Hepatic stellate cell (primary cell): ENCODE measurements around the gene XYLT1.

Source experiments
- DNase-seq: peaks from one replicate; pipeline ENCODE4 v3.0.0; 2011; ENCODE audit warnings: low spot score

Gene XYLT1

DNA sequence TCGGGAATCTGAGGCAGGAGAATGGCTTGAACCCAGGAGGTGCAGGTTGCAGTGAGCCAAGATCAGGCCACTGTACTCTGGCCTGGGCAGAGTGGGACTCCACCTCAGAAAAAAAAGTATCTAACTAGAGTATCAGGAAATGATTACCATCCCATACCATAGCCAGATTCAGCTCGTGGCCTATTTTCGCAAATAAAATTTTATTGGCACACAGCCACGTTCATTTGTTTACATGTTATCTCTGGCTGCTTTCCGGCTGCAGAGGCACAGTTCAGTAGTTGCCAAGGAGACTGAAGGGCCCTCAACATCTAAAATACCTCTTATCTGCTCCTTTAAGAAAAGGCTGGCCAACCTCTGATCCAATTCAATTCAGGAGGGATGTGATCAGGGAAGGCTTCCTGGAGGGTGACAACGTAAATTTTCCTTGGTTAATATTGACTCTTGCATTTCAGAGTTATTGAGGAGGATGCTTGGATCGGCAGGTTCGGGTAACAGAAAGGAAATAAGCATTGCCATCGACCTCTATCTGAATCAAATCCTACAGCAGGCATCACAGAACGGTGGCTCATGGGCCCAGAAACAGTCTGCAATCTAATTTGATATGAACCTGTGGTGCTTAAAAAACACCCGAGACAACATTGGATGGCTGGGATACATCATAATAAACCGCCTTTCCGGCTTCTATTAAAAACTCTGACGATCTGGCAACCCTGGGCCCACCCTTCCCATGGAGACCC is 73.8 kb downstream of the XYLT1 start:
- DNase-seq, result peak; percentile 45

DNA sequence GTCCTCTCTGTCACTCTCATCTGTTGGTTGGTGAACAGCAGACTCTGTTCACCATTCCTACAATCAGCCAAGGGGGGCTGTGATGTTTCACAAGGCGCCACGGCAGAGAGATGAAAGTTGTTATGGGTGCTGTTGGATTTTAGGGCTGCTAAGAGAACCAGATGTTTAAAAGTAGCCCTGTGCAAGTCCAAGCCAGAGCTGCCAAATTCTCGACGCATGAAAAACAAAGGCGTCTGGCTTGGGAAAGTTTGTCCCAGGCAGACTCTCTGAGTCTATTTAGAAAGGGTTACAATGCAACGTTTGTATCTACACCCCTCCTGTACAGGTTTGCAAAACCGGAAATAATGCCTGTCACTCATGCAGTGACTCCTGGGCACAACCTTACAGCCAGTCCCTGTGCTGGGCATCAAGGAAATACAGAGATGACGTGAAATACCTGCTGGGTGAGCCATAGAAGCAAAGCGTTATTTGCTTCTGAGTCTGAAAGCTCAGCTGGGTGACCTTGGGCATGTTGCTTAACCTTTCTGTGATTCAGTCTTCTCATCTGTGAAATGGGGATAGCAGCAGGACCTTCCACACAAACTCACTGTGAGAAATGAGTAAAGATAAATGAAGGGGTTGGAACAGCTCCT is 74.8 kb downstream of the XYLT1 start:
- DNase-seq, result no peak

DNA sequence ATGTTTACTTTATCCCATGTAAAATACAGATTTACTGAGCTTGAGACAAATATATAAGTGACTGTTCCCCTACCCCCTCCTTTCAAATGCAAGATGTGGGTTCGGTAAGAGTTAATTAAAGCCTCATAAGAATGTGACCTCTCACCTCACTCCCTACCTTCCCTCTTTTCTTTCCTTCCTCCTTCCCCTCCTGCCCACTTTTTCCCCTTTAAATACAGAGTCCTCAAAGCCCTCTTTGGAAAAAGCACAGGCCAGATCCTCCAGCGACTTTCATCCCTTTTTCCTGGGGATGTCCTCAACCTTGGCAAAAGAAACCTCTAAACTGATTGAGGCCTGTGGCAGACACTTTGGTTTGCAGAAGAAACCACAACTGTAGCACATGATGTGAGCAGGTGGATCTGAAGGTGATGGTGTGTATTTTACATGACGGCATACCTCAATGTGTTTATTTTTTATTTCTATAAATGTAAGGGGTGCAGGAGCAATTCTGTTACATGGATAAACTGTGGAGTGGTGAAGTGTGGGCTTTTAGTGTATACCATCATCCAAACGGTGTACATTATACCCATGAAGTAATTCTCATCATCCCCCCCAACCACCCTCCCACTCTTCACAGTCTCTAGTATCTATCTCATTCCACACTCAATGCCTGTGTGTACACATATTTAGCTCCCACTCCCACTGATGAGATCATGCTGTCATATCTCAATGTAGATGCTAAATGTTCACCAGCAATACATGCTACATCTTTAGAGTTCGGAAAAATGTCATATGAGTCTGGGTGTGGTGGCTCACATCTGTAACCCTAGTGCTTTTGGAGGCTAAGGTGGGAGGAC is 77.7 kb downstream of the XYLT1 start:
- DNase-seq, result no peak

DNA sequence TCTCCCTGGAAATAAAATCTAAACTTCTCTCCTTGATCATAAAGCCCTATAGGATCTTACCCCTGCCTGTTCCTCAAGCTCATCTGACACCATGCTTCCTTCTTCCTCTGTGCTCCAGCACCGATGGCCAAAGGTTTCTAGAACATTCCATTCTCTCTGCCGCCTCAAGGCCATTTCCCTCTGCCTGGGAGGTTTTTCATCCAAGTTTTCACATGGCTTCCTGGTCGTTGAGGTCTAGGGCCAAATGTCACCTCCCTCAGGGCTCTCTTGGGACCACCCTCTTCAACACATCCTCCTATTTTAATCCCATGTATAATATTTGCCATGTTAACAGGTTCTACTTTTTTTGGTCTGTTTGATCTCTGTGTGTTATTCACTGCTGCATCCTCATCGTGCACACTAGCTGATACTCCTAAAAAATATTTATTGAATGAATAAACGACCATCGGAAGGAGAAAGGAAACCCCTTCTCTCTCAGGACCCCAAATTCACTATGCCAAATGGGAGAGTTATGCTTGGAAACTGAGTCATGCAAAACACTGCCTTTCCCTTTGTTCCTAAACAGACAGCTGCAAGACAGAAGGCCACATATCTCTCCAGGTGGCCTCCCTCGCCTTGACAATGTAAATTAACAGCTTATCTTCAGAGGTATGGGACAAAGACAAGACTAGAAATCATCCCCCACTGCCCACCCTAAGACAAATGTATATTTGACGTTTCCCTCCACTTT is 78.5 kb downstream of the XYLT1 start:
- DNase-seq, result no peak

DNA sequence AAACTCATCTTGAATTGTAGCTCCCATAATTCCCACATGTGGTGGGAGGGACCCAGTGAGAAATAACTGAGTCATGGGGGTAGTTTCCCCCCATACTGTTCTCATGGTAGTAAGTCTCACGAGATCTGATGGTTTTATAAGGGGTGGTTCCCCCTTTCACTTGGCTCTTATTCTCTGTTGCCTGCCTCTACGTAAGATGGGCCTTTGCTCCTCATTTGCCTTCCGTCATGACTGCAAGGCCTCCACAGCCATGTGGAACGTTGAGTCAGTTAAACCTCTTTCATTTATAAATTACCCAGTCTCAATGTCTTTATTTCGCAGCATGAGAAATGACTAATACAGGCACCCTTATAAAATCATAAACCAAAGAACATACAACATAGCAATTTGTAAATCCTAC is 79.0 kb downstream of the XYLT1 start:
- no peak for DNase-seq

DNA sequence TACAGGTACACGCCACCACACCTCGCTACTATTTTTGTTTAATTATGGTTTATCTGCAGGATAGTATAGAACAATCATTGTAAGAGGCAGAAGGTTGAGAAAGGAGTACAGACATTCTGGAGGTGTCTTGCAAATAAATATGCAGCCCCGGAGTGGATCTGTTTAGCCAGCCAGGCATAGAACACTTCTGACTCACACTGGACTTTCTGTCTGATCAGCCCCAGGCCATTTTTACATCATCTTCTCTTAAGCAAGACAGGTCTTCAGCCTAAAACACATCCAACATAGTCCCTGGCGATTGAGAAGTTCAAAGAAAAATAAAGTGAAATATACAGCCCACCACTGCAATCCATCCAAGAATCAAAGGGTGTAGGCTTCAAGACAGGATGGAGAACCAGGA is 81.4 kb downstream of the XYLT1 start:
- DNase-seq, result no peak

DNA sequence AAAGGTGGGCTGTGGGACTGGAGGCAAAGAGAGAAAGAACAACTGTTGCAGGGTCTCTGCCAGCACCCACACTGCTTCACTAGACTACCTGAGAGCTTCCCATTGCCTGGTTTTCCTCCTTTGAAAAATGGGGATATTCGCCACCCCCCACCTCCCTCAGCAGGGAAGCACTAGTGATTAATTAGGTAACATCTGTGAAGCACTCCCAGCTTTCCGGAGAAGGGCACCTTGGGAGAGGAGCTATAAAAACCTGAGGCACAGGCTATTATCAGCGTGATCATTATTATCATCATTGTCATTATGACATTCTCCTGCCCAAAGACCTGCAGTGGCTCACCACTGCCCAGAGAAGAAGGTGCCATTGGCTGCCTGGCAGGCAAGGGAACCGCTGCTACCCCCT is 83.5 kb downstream of the XYLT1 start:
- no peak for DNase-seq

DNA sequence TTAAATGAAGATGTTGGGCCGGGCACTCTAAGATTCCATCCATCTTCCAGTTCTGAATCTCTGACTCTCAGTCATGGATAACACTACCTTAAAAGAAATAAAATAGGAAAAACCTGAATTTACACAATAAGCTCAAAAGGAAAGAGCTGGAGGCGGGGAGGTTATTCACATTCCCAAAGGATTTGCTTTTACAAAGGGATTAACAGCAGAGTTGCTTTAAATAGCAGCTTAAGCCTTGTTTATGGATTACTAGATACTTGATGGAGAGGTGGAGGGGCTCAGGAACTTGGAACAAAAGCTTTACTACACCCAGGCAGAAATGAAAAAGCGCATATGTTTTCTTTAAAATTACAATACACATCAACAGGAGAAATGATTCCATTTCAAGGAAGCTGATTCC is 84.5 kb downstream of the XYLT1 start:
- no peak for DNase-seq

DNA sequence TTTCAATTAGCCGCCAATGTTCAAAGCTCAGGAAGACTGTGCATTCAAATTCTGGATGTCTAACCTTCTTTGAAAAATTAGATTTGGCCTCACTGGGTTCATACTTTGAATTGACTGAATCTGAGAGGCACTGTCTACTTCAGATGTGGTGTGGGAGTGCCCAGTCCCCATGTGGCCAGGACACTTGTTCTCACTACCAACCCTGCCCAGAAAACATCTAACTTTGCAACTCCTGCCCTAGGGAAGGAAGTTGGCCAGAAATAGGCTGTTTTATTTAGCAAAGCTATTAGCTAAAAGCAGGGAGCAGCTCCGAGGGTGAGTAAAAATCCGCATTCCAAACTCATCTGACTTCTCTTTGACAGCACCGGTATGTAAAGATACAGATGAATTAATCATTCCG is 86.3 kb downstream of the XYLT1 start:
- DNase-seq, result no peak

DNA sequence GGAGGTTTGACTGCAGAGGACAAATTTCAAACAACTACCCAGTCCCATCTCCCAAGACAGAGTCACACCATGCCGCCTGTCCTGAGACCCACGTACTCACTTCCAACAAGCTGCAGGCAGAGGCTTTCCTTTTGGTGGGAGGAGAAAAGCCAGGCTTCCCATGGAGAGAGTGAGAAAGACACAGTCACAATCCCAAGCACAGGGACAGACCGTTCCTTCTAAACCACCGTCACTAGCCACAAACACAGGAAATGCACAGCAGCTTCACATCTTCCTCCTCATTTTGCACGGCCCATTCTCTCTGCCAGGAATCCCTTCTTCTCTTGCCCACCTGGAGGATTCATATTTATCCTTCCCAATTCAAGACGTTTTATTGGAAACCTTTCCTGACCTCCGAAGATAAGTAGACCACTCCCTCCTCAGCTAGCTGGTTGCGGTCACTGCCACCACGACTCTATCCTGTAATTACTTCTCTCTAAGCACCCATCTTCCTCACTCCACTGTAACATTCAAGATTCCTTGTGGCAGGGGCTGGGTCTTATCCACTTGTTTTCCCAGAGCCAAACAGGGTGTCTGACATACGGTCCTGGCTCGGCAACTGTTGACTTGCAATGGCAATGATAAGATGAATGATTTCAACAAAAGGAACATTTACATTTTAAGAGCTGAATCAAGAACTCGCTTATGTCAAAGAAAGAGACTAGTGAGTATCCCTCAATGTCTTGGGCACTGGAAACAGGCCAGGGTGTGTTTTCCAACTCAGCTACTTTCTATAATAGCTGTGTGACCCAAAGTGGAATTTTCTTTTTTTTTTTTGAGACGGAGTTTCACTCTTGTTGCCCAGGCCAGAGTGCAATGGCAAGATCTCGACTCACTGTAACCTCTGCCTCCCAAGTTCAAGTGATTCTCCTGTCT is 87.6 kb downstream of the XYLT1 start:
- DNase-seq, result no peak

DNA sequence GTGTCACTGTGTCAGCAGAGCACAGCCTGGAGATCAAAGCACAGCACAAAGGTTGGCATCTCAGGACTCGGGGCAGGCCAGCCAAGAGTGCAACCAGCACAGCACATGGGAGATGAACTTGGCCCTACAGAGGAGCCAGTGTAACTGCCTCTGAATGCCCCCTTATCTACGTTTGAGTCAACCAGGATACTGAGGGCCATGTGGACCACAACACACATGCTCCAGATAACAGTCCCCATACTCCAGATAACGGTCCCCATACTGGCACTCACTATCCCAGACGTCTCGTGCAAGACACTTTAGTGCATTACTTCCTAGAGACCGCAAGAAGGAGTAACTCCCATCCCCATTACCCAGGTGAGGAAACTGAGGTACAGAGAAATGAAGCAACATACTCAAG is 88.2 kb downstream of the XYLT1 start:
- no peak for DNase-seq

DNA sequence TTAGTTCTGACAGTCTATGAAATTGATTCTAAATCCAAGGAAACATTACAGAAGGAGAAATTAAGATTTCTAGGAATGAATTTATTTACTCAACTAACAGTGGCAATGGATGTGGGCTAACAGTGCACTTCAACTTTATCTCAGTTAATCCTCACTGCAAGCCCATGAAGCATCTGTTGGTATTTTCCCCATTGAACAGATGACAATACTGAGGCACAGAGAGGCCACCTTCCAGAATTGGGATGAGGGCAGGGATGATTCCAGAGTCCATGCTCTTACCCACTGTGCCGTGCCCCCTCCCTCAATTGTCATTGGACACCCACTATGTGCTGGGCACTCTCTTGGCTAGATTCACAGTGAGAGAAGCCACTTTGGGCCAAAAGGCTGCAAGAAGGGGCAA is 89.0 kb downstream of the XYLT1 start:
- no peak for DNase-seq

DNA sequence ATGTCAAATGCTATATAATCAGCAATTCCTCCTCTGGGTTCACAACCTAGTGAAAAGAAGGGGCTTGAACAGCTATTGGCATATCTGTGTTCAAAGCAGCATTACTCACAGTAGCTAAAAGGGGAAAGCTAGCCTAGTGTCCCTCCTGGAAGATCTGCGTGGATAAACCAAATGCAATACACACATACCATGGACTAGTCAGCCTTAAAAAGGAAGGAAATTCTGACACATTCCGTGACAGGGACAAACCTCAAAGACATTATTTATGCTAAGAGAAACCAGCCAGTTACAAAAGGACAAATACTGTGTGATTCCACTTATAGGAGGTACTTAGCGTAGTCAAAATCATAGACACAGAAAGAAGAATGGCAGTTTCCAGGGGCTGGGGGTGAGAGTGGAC is 90.1 kb downstream of the XYLT1 start:
- DNase-seq, result no peak

DNA sequence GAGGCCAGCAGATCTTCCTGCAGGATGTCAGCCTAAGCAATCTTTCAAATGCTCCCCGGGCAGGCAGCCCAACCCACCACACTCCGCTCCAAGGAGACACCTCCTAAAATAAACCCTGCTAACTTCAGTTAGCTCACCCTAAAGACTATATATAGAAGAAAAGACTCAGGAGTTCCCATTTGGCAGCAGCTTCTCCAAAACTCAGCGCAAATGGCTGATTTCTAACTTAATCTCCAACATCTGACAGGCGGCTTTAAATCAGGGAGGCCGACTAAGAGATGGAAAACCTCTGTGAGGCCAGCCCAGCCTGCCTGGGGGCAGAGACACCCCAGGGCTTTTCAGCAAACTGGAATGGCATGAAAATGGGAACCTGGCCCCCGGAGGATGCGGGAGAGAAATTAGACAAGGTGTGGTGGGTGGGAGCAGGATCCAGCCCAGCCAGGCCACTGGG is 91.6 kb downstream of the XYLT1 start:
- DNase-seq, result peak; percentile 31

DNA sequence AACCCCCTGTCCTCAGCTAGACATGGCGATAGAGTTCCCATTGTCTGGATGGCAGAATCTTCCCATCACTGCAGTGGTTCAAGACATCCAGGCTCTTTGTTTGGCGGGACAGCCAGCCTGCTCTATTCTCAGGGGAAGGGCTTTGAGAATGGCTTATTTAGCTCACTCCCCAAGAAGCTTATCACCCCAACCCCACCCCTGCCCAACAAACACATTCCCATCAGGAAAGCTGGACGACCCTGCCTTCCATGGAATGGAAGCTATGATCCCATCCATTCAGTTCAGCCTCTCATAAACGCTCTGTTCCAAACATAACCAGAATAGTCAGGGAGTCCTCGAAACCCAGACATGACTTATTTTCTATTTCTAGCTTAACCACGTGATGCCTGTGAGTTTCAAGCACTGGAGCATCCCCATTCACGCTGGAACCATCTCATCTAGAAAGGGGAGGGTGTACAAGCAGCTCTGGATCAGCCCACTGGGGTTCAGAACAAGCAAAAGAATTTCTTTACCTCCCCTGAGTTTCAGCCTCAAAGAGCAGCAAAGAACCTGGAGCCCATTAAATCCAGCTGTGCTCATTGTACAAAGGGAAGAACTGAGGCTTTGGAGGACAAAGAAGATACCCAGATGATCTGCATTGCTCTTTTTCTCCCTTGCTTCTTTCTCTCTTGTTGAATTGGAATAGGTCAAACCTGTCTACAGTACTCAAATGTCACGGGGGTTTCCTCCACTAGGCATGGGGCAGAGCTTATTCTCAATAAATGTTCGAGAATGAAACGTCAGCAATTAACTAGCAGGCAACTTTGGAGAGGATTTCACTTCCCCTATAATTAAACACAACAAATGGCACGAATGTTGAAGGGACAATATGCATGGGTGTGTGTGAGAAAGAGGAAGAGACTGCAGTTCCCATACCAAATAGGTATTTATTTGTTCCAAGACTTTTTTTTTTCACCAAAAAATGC is 93.1 kb downstream of the XYLT1 start:
- DNase-seq, result peak; percentile 43

DNA sequence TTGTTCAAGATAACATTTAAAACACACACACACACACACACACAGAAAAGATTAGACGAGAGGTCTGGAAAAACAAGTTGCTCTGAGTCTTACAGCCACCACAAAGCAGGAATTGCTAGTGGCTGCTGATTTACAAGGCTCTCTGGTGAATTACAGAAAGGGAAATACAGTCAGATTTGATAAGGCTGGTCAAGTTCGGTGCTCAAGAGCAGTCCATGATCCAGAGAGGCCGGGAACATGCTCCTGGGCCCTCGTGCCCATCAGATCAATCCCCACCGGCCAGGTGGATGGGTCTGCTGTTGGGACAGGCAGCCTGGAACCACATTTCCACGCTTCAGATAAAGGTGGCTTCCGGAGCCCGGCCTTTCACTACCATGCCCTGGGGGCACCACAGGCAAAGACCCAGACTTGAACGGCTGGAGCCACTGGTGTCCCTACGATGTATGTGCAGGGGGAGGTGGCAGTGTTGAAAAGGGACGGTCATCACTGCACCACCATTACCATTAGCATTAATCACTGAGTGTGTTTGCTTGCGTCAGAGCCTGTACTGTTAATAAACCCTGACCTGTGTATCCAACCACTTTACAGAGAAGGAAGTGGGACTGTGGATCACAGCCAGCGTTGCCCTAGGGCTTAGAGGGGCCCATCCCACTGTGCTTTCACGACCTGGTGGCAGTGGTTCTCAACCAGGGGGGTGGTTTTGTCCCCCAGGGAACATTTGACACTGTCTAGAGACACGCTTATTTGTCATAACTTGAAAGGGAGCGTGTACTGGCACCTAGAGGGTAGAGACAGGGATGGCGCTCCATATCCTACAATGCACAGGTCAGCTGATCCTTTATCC is 95.1 kb downstream of the XYLT1 start:
- no peak for DNase-seq

DNA sequence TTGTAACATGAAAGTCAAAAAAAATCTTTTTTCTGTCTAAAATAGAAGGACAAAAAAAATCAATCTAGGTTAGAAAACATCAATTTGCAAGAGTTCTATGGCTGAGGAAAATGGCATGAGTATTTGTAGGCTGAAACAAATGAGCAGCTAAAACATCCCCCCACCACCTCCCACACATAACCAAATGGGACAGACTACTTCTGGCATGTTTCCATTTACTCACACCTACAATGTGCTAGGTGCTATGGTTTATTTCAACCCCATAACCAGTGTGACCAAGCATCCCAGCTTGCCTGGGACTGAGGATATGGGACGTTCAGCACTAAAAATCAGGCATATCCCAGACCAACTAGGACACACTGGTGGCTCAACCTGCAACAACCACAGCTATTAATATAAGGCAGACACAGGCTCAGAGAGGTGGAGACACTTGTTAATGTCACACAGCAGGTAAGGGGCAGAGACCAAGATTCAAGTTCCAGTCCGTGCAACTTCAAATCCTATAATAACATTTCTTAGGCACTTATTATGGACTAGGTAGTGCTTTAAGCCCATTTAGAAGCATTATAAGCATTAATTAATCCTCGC is 96.0 kb downstream of the XYLT1 start:
- no peak for DNase-seq

DNA sequence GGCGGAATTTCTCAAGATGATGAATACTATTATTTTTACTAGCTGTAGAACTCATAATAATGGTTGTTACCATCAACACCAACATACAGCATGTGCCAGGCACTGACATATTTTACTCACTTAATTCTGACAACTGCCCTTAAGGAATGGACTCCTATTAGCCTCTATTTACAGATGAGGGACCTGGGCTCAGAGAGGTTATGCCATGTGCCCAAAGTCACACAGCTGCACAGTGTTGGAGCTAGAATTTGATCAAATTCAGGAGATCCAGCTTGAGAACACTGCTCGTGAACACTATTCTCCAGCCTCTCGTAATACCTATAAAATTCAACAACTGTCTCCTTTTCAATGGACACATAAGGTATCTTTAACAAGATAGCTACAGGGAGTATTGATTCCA is 97.2 kb downstream of the XYLT1 start:
- DNase-seq, result no peak

DNA sequence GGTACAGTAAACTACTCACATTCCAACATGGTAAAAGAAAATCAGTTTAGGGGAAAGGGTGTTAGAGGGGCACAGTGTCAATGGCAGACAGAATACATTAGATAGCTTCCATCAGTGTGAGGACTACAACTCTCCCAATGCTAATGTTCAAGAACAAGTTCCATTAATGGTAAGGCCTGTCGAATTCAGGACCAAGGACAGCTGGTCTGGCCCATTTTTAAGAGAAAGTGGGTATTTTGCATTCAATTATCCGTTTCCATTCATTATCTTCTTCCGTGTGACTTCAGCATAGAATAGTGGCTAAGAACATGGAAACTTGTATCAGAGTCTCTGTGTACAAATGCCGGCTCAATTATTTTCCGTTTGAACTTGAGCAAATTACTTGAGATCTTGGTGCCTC is 98.4 kb downstream of the XYLT1 start:
- DNase-seq, result no peak
